Stimulated activated CD8-positive, alpha-beta memory T cell treated with anti-CD3 and anti-CD28 coated beads, Interleukin-4, amount 100 ng/mL, for 4 hours (primary cell): Measurements from ENCODE around the gene TMEM51.

ENCODE experiments used
- DNase-seq, 2 donors: peaks; one replicate each; pipeline ENCODE4 v3.0.0-alpha.2; 2020; ENCODE audit warnings: low read depth in 2 of 2, low spot score in 1 of 2

The TMEM51 gene

GRCh38 chr1:15215116-15215515 lies 61.6 kb downstream of the TMEM51 start:
- DNase-seq = no peak

- no peak for DNase-seq
These were observed 64.1 kb downstream of the TMEM51 start for GRCh38 chr1:15217654-15218053.

- DNase-seq = no peak
These were observed 65.0 kb downstream of the TMEM51 start for GRCh38 chr1:15218287-15219279.

GRCh38 chr1:15219280-15220023 lies 65.9 kb downstream of the TMEM51 start:
- DNase-seq = no peak

GRCh38 chr1:15220024-15220392 lies 66.5 kb downstream of the TMEM51 start:
- no peak for DNase-seq

DNA sequence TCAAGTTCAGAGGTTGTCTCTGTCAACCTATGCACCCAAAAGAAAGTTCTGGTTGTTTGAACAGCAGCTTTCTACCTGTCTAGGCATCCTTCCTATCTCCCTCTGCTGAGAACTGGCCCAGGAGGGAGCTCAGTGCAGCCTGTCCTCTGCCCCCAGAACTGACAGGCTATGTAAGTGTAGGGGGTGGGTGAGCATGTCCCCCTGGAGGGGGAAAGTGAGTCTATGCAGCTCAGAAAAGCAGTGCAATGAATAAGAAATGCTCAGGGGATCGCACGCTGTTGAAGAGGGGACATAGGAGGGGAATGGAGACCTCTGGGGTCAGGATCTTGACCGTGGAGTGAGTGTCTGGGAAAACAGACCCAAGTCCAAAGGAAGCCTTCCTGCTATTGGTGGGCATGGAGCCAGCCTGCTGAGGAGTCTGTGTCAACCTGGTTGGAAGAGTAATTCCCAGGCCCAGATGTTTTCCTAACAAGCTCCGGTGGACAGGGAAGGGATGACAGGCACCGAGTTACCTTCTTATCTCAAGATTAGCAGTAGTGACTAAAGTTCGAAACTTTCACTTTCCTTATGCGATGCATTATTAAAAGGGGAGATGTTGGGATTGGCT lies 67.4 kb downstream of the TMEM51 start:
- DNase-seq = no peak

GRCh38 chr1:15222653-15223303 lies 69.2 kb downstream of the TMEM51 start:
- no peak for DNase-seq

DNA sequence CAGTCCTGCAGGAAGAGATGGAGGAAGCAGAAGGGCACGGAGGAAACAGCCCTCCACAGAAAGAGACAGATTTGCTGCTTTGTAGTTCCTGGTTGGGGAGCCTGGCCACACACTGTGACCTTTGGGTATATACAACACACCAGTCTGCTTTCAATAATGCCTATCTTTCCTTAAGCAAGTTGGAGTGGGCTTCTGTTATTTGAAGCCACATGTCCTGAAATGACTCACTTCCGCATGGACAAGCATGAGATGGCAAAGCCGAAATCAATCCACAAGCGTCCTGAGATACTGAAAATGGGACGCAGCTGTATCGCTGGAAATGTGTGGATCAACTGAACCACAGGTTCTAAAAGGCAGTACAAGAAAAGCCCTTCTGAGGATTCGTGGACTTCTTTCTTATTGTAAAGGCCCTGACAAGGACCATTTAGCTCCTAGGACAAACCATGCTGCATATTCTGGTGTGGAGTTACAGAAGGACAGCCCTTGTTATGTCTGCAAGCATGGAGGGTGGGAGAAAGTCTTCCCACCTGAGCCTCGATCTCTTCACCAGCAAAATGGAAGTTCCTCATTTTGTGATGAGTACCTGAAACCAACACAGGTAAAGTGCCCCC lies 70.8 kb downstream of the TMEM51 start:
- DNase-seq = no peak

GRCh38 chr1:15224974-15225373 lies 71.4 kb downstream of the TMEM51 start:
- DNase-seq = no peak

DNA sequence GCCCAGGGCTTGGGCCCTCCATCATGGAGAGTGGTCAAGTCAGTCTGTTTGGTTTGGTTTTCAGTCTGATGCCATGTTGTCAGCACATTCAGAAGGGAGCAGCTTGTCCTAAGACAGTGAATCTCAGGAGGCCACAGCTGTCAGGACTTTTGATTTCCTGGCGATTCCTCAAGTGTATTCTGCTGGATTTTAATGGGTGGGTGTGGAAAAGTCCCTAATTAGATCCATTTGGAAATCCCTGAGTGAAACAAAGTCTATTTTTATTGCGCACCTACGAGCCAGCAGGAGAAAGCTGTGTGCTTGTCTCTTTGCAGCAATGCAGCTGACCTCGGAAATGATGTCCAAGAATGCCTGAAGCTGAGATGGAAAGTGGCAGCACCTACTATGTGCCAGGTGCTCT lies 71.9 kb downstream of the TMEM51 start:
- no peak for DNase-seq

DNA sequence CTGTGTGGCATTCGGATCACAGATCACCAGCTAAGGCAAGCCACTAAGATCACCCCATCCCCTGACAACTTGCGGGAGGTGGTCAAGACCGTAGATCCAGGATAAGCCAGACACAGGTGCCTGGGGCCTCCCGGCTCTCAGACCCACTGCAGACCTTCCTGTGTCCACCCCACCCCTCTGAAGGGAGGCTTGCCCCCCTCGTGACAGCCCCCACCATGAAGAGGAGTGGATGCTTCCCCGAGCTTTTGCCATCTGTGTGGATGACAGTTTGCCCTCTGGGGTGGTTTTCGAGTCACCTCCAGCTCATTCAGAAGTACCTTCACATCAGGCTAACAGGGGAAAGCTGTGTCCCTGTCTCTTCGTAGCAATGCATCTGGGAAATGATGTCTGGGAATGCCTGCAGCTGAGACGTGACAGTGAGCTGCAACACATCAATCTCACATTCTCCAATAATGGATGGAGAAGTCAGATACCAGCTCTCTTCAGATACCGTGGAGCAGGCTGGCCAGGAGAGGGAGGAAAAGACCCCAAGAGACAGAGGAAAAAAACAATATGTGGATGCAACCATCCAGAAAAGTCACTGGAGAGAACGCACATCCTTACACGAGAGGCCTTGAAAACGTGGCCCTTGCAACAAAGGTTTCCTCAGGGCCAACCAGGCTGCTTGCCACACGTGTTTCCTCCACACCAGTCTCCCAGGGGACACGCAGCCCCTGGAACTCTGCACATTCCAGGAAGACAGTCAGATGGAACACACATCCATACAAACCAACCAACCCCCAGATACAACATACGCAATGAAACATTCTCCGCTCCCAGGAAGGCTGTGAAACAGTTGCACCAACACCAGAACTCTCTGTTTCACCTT lies 73.1 kb downstream of the TMEM51 start:
- no peak for DNase-seq

DNA sequence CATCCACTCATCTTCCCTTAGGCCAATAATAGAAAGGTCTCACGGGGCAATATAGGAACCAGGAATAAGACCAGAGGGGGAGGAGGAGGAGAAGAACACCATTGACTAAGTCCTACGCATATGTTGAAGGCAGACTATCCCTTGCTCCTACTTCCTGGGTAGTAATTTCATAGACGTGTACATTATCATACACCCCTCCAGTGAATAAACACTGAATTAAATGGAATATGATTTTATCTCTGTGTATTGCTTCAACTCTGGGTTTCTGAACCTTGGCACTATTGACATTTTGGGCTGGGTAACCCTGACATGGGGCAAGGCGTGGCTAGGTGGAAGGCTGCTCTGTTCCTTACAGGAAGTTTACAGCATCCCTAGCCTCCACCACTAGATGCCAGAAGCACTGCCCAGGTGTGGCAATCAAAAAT lies 76.2 kb downstream of the TMEM51 start:
- DNase-seq = no peak

DNA sequence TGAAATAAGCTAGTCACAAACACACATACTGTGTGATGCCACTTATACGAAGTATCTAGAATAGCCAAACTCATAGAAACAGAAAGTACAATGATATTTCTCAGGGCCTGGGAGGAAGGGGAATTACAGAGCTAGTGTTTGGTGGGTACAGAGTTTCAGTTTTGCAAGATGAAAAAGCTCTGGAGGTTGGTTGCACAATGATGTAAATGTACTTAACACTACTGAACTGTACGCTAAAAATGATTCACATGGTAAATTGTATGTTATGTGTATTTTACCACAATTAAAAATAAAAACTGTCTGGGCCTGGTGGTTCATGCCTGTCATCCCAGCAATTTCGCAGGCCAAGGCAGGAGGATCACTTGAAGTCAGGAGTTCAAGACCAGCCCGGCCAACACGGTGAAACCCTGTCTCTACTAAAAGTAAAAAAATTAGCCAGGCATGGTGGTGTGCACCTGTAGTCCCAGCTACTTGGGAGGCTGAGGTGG lies 78.2 kb downstream of the TMEM51 start:
- DNase-seq = no peak

DNA sequence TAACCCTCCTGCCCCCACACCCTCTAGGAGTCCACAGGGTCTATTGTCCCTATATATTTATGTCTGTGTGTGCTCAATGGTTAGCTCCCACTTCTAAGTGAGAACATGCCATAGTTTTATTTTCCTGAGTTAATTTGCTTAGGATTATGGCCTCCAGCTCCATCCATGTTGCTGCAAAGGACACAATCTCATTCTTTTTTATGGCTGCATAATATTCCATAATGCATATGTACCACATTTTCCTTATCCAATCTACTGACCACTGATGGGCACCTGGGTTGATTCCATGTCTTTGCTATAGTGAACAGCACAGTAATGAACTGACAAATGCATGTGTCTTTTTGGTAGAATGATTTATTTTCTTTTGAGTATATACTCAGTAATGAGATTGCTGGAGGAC lies 80.1 kb downstream of the TMEM51 start:
- no peak for DNase-seq

GRCh38 chr1:15236321-15236721 lies 82.8 kb downstream of the TMEM51 start:
- DNase-seq = no peak

DNA sequence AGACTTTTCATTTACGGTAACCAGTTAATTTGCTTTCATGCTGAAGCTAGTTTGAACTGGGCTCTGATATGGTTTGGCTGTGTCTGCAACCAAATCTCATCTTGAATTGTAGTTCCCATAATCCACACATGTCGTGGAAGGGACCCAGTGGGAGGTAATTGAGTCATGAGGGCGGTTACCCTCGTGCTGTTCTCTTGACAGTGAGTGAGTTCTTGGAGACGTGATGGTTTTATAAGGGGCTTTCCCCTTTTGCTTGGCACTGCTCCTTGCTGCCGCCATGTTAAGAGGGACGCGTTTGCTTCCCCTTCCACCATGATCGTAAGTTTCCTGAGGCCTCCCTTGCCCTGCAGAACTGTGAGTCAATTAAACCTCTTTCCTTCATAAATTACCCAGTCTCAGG lies 83.2 kb downstream of the TMEM51 start:
- no peak for DNase-seq

GRCh38 chr1:15238789-15239188 lies 85.2 kb downstream of the TMEM51 start:
- DNase-seq = no peak

DNA sequence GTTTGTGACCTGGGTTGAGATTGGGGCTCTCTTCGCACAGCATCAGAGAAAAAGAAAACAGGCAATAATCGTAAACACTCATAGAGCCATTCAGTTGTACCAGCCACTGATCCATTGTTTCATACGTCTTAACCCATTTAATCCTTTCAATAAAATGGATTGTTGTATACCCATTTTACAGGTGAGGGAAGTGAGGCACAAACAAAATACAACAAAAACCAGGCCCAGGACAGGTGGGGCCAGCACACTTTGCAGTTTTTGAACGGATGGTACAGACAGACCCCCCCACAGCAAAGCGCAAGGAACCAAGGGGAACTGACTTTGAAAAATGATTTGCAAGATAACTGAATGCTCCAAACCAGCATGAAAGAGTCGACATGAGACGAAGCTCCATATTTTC lies 89.2 kb downstream of the TMEM51 start:
- DNase-seq = no peak

DNA sequence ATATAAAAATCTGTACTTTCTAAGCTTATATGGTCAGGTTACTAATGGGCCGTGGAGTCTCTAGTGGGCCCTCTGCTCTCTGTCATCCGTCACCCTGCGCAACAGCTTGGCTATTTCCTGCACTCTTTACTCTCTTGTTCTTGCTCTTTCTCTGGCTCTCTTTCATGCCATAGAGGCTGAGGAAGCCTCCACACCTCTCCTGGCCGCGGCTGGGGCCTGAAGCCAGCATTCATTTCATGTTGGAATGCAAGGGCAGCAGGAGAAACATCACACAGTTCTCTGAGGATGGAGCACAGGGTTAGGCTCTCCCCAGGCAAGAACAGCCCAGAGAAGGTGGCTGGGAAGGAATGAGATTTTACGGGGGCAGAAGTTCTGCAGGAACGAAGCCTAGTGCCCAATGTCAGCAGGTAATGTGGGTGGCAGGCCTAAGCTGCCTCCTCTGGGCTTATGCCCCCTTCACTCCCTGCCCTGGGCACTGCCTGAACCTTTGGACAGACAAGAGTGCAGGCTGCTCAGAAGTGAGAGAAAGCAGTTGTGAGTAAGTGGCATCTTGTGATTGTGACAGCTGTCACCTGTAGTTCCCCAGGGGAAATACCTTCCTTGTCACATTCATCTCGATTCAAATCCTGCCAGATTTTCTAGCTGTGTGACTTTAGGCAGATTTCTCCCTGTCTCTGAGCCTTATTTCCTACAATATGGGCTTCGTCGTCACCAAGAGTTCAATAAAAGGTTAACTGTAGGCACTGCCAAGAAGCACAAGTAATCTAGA lies 89.9 kb downstream of the TMEM51 start:
- DNase-seq = no peak
